NCI-H69 (cell line): ENCODE measurements around the gene DAZ1.
"Not testable (repeated sequence)": the region's sequence is repeated elsewhere in the genome, so short reads cannot be mapped to it uniquely, and the experiment has no call there.

Source experiments
- DNase-seq: peaks from one replicate; lab custom pipeline; 2025; lab: John Stamatoyannopoulos, UW

DAZ1 gene

DNA sequence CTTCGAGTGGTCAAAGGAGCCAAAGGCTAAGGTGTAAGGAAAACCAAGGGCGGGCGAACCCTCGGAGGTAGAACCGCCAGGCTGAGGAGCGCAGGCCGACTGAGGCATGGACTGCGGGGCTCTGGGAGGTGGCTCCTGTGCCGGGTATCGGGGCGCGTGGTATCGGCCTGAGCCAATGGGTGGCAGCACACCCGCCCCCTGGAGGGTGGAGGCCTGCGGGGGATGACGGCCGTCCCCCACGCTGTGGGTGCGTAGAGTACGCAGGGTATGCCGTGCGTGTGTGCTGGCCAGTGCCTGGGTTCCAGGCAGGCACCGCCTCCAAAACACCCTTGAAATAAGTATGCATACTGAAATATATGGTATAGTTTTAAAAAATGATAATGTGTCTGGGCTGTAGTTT lies at the start of gene DAZ1:
DAZ1 (minus strand) TSS at position 101 of the 400 bp plus-strand sequence. CDS start 208 bp downstream, outside the sequence.
- not testable (repeated sequence) for DNase-seq

- not testable (repeated sequence) for DNase-seq
Measured at GRCh38 chrY:23219233-23219632, 20.4 kb upstream of the DAZ1 start, which contains the start of gene DAZ2. Gene DAZ2, plus strand, starts transcription at chrY:23219533. Its CDS starts 208 bp downstream, at chrY:23219741.

GRCh38 chrY:23210681-23211080 lies 11.9 kb upstream of the DAZ1 start:
- not testable (repeated sequence) for DNase-seq

DNA sequence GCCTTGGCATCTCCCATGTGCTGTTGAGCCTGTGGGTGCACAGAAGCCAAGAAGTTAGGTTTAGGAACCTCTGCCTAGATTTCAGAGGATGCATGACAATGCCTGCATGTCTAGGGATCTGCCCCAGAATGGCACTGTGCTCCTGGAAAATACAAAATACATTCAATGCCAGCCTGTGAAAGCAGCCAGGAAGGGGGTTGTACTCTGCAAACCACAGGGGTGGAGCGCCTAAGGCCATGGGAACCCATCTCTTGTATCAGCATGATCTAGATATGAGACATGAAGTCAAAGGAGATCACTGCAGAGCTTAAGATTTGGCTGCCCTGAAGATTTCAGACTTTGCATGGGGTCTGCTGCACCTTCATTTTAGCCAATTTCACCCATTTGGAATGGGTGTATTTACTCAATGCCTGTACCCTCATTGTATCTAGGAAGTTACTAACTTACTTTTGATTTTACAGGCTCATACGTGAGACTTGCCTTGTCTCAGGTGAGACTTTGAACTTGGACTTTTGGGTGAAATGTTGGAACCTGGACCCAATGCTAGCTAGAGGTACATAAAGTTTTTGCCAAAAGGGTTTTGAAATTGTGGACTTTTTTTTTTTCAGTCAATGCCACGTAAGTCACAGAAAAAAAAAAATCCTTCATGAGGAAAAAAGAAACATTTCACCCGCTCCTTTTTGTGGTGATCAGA lies 11.1 kb upstream of the DAZ1 start:
- DNase-seq, result not testable (repeated sequence)

DNA sequence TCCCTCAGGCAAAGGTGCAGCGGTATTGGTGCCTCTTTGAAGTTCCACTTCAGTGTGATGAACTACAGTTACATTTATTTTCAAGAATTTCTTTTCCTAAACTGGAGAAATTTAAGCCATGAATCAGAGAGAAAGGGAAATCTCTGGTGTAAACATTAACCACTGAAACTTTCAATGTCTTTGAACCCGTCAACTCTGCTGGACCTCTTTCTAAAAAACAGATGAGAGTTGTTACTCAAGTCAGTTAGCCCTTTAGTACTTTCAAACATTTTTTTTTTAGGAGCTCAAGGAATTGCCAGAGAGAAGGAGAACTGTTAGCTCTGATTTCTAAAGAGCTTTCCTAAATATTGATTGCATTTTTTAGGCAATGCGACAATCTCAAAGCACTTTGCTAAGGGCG lies 8.6 kb upstream of the DAZ1 start:
- not testable (repeated sequence) for DNase-seq
